Pancreas (tissue), 10 donors: ENCODE data around the gene MARK1. TPM values are rescaled to one million over a fixed set of nuclear protein-coding genes. Genes with fewer than 3 reads are reported as not detected.

Experiments
- ATAC-seq, 4 donors: fragments of 200-7000 bp; cut with Tn5 transposase; one replicate each; pipeline versions ENCODE4 v1.8.0 to v1.9.1; 2020; ENCODE audit warnings: mild to moderate bottlenecking in 4 of 4, moderate library complexity in 4 of 4
- DNase-seq, 6 donors: peaks; one replicate each; pipeline ENCODE4 v3.0.0-alpha.2; 2020
- FAIRE-seq: peaks from 2 replicates; lab custom pipeline; 2012; peaks lifted over from hg19 to GRCh38; lab: Jason Lieb, UNC
- H3K27ac ChIP-seq, 4 donors: fragments of 200-600 bp; sonication (generic); 1 replicate in 3 of 4; 2 replicates in 1 of 4; pipeline versions ENCODE4 v1.5.0 to v1.8.0; 2020
- H3K27me3 ChIP-seq, 4 donors: fragments of 200-600 bp; one replicate each; pipeline ENCODE4 v1.8.0; 2021
- H3K36me3 ChIP-seq, 3 donors: fragments of 200-600 bp; sonication (generic) in 1 of 3; one replicate each; pipeline versions ENCODE4 v1.5.0 to v1.8.0; 2020 to 2021
- H3K4me1 ChIP-seq, 3 donors: fragments of 200-600 bp; one replicate each; pipeline ENCODE4 v1.8.0; 2021
- H3K4me3 ChIP-seq, 4 donors: fragments of 200-600 bp; sonication (generic) in 2 of 4; one replicate each; pipeline versions ENCODE4 v1.5.0 to v1.8.0; 2020 to 2021
- H3K9me3 ChIP-seq, 4 donors: fragments of 200-600 bp; one replicate each; pipeline ENCODE4 v1.8.0; 2021
- CTCF ChIP-seq, 4 donors: fragments of 200-600 bp; sonication (generic) in 3 of 4; IDR thresholded peaks; one replicate each; pipeline versions ENCODE4 v1.5.0 to v1.8.0; 2021; ENCODE audit warnings: antibody characterized with exemption in 4 of 4
- WGBS, 2 donors: extraction: QIAGEN DNeasy Blood & Tissue Kit; methylation state at CpG; one replicate each; pipeline ENCODE4 v1.1.7; 2013; 5-methylcytosine and 5-hydroxymethylcytosine counted together
- intact Hi-C, 3 donors: fragments of 100-400 bp; cut with DNase I; formaldehyde crosslinking; loops; one replicate each; pipeline versions ENCODE4 v1.11.1 to v1.14.2; 2022
- polyA plus RNA-seq, 2 donors: library from polyadenylated mRNA; stranded (reverse); fragments of 200-250 nt; gene quantifications; one replicate each; pipeline ENCODE4 v1.2.3, GENCODE V29; 2013
- total RNA-seq, 6 donors: library from RNA; stranded (reverse); fragmentation: NEBNext Ultra II Directional in 4 of 6; extraction: Animal tissue kit (Norgen Biotek cat#: 25700) in 4 of 6; gene quantifications; one replicate each; pipeline versions ENCODE4 v1.2.1 to v1.2.4, GENCODE V29; 2021 to 2023
- donor health status: healthy with polysubstance abuse.
- donor health status: DM: no; HTN: no; CAD: no; lungs with moderate emphysema.
- donor health status: DM: no; HTN: no; CAD: no.
- donor health status: control.
- donor health status: control.
- donor health status: Bipolar disorder and iron deficiency.
- donor health status: DM: yes; HTN: yes; CAD: no.
- donor health status: DM: no; HTN: no; CAD: no.
- donor health status: DM: no; HTN: no; CAD: no.
- donor health status: DM: yes; HTN: yes; CAD: no.

The MARK1 gene
- total and polyA plus RNA-seq, 8 donors = 0.84 to 3.5 (median 1.4) TPM

GRCh38 chr1:220487297-220487820 lies 40.6 kb upstream of the MARK1 start:
- H3K9me3 ChIP-seq = no peaks in the 10 kb centered on the region
- no peak overlapping the region for H3K27ac ChIP-seq
- H3K27me3 ChIP-seq = no peaks in the 10 kb centered on the region
- 49 to 53% methylated on average over 5 of the region's 5 CpGs for WGBS, 2 donors
- no peak for FAIRE-seq
- no peaks in the 10 kb centered on the region for H3K4me1 ChIP-seq
- H3K4me3 ChIP-seq = no peak overlapping the region
- no peaks in the 10 kb centered on the region for H3K36me3 ChIP-seq
- peak in 3 of 4 donors; percentile 76 to 88 (median 85) for ATAC-seq
- TF ChIP-seq CTCF (IDR thresholded peaks at IDR 0.05) = no peak
- intact Hi-C loops = no loop called here
- no peak for DNase-seq

GRCh38 chr1:220491891-220492290 lies 36.0 kb upstream of the MARK1 start:
- Histone ChIP-seq H3K27ac (no peak overlapping the region), H3K36me3 (no peaks in the 10 kb centered on the region), H3K4me3 (no peak overlapping the region), H3K4me1 (no peaks in the 10 kb centered on the region), H3K9me3 (no peaks in the 10 kb centered on the region), H3K27me3 (no peaks in the 10 kb centered on the region)
- intact Hi-C loops = no loop called here
- no peak for FAIRE-seq
- no peak for ATAC-seq
- no peak for DNase-seq
- TF ChIP-seq CTCF (IDR thresholded peaks at IDR 0.05) = no peak
- 83 to 85% methylated on average over 2 of the region's 2 CpGs for WGBS, 2 donors

GRCh38 chr1:220497220-220497947 lies 30.6 kb upstream of the MARK1 start:
- Histone ChIP-seq H3K9me3 (no peaks in the 10 kb centered on the region), H3K4me1 (no peaks in the 10 kb centered on the region), H3K27me3 (no peaks in the 10 kb centered on the region), H3K36me3 (no peaks in the 10 kb centered on the region), H3K27ac (no peak overlapping the region), H3K4me3 (no peak overlapping the region)
- intact Hi-C loops = no loop called here
- DNase-seq (no peak), FAIRE-seq (no peak), ATAC-seq (peak in 1 of 4 donors; percentile 29)
- WGBS, 2 donors = 66 to 73% methylated on average over 5 of the region's 5 CpGs
- no peak for TF ChIP-seq CTCF (IDR thresholded peaks at IDR 0.05)

GRCh38 chr1:220498188-220498587 lies 29.7 kb upstream of the MARK1 start:
- no peak for DNase-seq
- no peaks in the 10 kb centered on the region for H3K9me3 ChIP-seq
- peak in 2 of 4 donors; percentile 50 to 65 for ATAC-seq
- H3K4me1 ChIP-seq = no peaks in the 10 kb centered on the region
- intact Hi-C loops = no loop called here
- 65 to 91% methylated on average over 2 of the region's 2 CpGs for WGBS, 2 donors
- H3K36me3 ChIP-seq = no peaks in the 10 kb centered on the region
- no peak for FAIRE-seq
- no peak overlapping the region for H3K27ac ChIP-seq
- H3K4me3 ChIP-seq = no peak overlapping the region
- no peak for TF ChIP-seq CTCF (IDR thresholded peaks at IDR 0.05)
- H3K27me3 ChIP-seq = no peaks in the 10 kb centered on the region

GRCh38 chr1:220500372-220500771 lies 27.6 kb upstream of the MARK1 start:
- H3K27ac ChIP-seq = no peak overlapping the region
- FAIRE-seq = no peak
- no peak for TF ChIP-seq CTCF (IDR thresholded peaks at IDR 0.05)

More at GRCh38 chr1:220500372-220500771, 27.6 kb upstream of the MARK1 start:
- no peaks in the 10 kb centered on the region for H3K4me1 ChIP-seq
- H3K4me3 ChIP-seq = no peak overlapping the region
- WGBS, 2 donors = 89 to 97% methylated on average over 1 of the region's 1 CpG
- DNase-seq (no peak), ATAC-seq (no peak)
- no peaks in the 10 kb centered on the region for H3K9me3 ChIP-seq
- intact Hi-C loops = no loop called here
- no peaks in the 10 kb centered on the region for H3K36me3 ChIP-seq
- no peaks in the 10 kb centered on the region for H3K27me3 ChIP-seq
